Measurements from ENCODE around the gene ELF3.

DNA sequence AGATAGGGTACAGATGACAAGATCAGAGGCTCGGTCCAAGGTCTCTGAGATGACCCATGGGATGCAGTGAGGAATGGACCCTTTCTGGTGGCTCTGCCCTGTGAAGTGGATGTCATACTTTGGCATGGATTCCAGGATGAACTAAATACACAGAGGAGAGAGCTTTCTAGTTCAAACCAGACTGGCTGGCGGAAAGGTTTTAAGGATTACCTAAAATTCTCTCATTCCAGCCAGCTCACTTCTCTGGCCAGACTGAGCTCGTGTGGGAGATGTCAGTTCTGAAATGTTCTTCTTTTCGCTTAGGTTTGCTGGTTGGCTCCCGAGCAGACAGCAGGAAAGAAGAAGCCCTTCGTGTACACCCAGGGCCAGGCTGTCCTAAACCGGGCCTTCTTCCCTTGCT, 21.8 kb upstream of the ELF3 start:
- TF ChIP-seq, protein P1, sequence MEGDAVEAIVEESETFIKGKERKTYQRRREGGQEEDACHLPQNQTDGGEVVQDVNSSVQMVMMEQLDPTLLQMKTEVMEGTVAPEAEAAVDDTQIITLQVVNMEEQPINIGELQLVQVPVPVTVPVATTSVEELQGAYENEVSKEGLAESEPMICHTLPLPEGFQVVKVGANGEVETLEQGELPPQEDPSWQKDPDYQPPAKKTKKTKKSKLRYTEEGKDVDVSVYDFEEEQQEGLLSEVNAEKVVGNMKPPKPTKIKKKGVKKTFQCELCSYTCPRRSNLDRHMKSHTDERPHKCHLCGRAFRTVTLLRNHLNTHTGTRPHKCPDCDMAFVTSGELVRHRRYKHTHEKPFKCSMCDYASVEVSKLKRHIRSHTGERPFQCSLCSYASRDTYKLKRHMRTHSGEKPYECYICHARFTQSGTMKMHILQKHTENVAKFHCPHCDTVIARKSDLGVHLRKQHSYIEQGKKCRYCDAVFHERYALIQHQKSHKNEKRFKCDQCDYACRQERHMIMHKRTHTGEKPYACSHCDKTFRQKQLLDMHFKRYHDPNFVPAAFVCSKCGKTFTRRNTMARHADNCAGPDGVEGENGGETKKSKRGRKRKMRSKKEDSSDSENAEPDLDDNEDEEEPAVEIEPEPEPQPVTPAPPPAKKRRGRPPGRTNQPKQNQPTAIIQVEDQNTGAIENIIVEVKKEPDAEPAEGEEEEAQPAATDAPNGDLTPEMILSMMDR (IDR thresholded peaks at IDR 0.05) = no peak
- no peak for TF ChIP-seq POLR2A (IDR thresholded peaks at IDR 0.05)

All from adrenal gland (tissue), 5 donors.